GM19239 (cell line): ENCODE results near the gene C1QL4.
"Not testable (repeated sequence)": the region's sequence is repeated elsewhere in the genome, so short reads cannot be mapped to it uniquely, and the experiment has no call there.

ENCODE experiments used
- DNase-seq: peaks from one replicate; pipeline ENCODE4 v3.0.0; 2011; ENCODE audit warnings: low spot score; ENCODE audit not compliant: insufficient read length
- FAIRE-seq: peaks from 2 replicates; lab custom pipeline; 2011; peaks lifted over from hg19 to GRCh38; lab: Jason Lieb, UNC

Gene C1QL4

GRCh38 chr12:49314811-49315210 lies 22.2 kb downstream of the C1QL4 start:
- no peak for FAIRE-seq

GRCh38 chr12:49310451-49311000 lies 26.5 kb downstream of the C1QL4 start:
- FAIRE-seq, DNase-seq: not testable (repeated sequence)

More at GRCh38 chr12:49314811-49315210, 22.2 kb downstream of the C1QL4 start:
- DNase-seq: no peak

GRCh38 chr12:49309386-49309785 lies 27.6 kb downstream of the C1QL4 start:
- DNase-seq (no peak), FAIRE-seq (no peak)

GRCh38 chr12:49305762-49306510 lies 31.1 kb downstream of the C1QL4 start:
- FAIRE-seq (no peak), DNase-seq (no peak)

GRCh38 chr12:49304161-49304560 lies 32.8 kb downstream of the C1QL4 start:
- DNase-seq (no peak), FAIRE-seq (no peak)

GRCh38 chr12:49301760-49302159 lies 35.2 kb downstream of the C1QL4 start:
- DNase-seq (no peak), FAIRE-seq (no peak)

- FAIRE-seq: no peak
- no peak for DNase-seq
Observed at GRCh38 chr12:49298160-49298559, 38.8 kb downstream of the C1QL4 start.

- no peak for FAIRE-seq
- DNase-seq: no peak
Observed at GRCh38 chr12:49297695-49298060, 39.3 kb downstream of the C1QL4 start.

GRCh38 chr12:49296836-49297694 lies 39.9 kb downstream of the C1QL4 start:
- FAIRE-seq (no peak), DNase-seq (no peak)

- FAIRE-seq: no peak
- peak; percentile 83 for DNase-seq
Observed at GRCh38 chr12:49296034-49296835, 40.8 kb downstream of the C1QL4 start.

- DNase-seq: no peak
- no peak for FAIRE-seq
Observed at GRCh38 chr12:49295082-49295936, 41.7 kb downstream of the C1QL4 start, which contains the start of gene PRPH. TSS of gene PRPH (plus strand) at chr12:49295147. CDS start at chr12:49295201, 54 bp downstream.

GRCh38 chr12:49294804-49295081 lies 42.2 kb downstream of the C1QL4 start:
- DNase-seq (no peak), FAIRE-seq (no peak)

- DNase-seq (no peak), FAIRE-seq (no peak)
Observed at GRCh38 chr12:49294086-49294803, 42.7 kb downstream of the C1QL4 start.

GRCh38 chr12:49293056-49293956 lies 43.7 kb downstream of the C1QL4 start:
- DNase-seq (no peak), FAIRE-seq (no peak)

- no peak for DNase-seq
- no peak for FAIRE-seq
Observed at GRCh38 chr12:49292729-49293055, 44.3 kb downstream of the C1QL4 start.

GRCh38 chr12:49288922-49289555 lies 47.9 kb downstream of the C1QL4 start:
- DNase-seq (no peak), FAIRE-seq (no peak)

- FAIRE-seq: peak; percentile 97
- DNase-seq: peak; percentile 73
Observed at GRCh38 chr12:49288412-49288853, 48.6 kb downstream of the C1QL4 start.
